ENCODE data around the gene OAF. TPM values are rescaled to one million over a fixed set of nuclear protein-coding genes. Genes with fewer than 3 reads are reported as not detected.

OAF gene
- total and polyA plus RNA-seq, 10 donors, result 10.6 to 148 (median 73.6) TPM

DNA sequence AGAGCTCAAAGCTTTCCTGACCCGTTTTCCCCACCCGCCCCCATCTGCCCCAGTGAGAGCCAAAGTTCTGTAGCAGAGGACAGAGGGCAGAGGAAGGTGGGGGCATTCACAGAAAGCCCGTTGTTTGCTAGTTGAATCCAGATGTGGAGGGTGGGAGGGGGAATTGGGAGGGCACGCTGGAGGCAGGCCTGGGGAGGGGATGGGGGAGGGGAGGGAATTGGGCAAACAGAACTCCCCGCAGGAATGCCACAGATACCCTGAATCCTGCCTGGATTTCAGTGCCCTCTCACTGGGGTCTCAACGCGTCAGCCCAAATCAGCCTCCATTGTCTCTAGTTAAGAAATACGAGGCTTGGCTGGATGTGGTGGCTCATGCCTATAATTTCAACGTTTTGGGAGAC lies 12.9 kb upstream of the OAF start:
- Histone ChIP-seq H3K36me3 (no peaks in the 10 kb centered on the region), H3K27ac (no peak overlapping the region), H3K4me3 (no peak overlapping the region), H3K9me3 (no peaks in the 10 kb centered on the region), H3K27me3 (replicated peaks in 1 of 7) (peaks cover 0 to 15% (median 0%) of the 10 kb centered on the region in 7 donors), H3K4me1 (peaks cover 0 to 3% (median 0%) of the 10 kb centered on the region in 6 donors)
- no peak for TF ChIP-seq POLR2AphosphoS5 (IDR thresholded peaks at IDR 0.05)
- TF ChIP-seq, protein P1, sequence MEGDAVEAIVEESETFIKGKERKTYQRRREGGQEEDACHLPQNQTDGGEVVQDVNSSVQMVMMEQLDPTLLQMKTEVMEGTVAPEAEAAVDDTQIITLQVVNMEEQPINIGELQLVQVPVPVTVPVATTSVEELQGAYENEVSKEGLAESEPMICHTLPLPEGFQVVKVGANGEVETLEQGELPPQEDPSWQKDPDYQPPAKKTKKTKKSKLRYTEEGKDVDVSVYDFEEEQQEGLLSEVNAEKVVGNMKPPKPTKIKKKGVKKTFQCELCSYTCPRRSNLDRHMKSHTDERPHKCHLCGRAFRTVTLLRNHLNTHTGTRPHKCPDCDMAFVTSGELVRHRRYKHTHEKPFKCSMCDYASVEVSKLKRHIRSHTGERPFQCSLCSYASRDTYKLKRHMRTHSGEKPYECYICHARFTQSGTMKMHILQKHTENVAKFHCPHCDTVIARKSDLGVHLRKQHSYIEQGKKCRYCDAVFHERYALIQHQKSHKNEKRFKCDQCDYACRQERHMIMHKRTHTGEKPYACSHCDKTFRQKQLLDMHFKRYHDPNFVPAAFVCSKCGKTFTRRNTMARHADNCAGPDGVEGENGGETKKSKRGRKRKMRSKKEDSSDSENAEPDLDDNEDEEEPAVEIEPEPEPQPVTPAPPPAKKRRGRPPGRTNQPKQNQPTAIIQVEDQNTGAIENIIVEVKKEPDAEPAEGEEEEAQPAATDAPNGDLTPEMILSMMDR (IDR thresholded peaks at IDR 0.05 in 8 of 11, conservative IDR thresholded peaks at IDR 0.05 in 3 of 11), result no peak
- no peak for TF ChIP-seq POLR2A (IDR thresholded peaks at IDR 0.05)
- 79 to 86% (median 85%) methylated on average over 9 of the region's 9 CpGs for WGBS, 5 donors
- DNase-seq, result no peak
- intact Hi-C loops (cut with DNase I; ENCODE audit: low total_unique reads), result no loop called here

DNA sequence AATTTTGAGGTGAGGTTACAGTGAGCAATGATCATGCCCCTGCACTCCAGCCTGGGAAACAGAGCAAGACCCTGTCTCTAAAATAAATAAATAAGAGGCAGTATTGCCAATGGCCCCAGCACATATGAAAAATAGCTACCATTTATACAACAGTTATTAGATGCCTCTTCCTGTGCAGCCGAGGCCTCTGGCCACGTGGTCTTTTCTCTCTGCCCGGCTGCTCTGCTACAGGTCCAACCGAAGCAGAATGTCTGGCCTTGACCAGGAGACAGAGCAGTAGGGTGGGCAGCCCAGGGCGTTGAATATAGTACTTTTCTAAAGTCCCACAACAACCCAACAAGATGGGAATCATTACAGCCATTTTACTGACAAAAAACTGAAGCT lies 12.4 kb upstream of the OAF start:
- Histone ChIP-seq H3K9me3 (no peaks in the 10 kb centered on the region), H3K27ac (no peak overlapping the region), H3K4me1 (peaks cover 0 to 3% (median 0%) of the 10 kb centered on the region in 6 donors), H3K36me3 (no peaks in the 10 kb centered on the region), H3K27me3 (replicated peaks in 1 of 7) (peaks cover 0 to 15% (median 0%) of the 10 kb centered on the region in 7 donors), H3K4me3 (no peak overlapping the region)
- TF ChIP-seq POLR2A (IDR thresholded peaks at IDR 0.05), result no peak
- TF ChIP-seq, protein P1 (IDR thresholded peaks at IDR 0.05 in 8 of 11, conservative IDR thresholded peaks at IDR 0.05 in 3 of 11), result no peak
- no peak for TF ChIP-seq POLR2AphosphoS5 (IDR thresholded peaks at IDR 0.05)
- WGBS, 5 donors, result 48 to 72% (median 63%) methylated on average over 5 of the region's 5 CpGs
- intact Hi-C loops (cut with DNase I; ENCODE audit: low total_unique reads), result no loop called here
- peak; percentile 18 for DNase-seq

DNA sequence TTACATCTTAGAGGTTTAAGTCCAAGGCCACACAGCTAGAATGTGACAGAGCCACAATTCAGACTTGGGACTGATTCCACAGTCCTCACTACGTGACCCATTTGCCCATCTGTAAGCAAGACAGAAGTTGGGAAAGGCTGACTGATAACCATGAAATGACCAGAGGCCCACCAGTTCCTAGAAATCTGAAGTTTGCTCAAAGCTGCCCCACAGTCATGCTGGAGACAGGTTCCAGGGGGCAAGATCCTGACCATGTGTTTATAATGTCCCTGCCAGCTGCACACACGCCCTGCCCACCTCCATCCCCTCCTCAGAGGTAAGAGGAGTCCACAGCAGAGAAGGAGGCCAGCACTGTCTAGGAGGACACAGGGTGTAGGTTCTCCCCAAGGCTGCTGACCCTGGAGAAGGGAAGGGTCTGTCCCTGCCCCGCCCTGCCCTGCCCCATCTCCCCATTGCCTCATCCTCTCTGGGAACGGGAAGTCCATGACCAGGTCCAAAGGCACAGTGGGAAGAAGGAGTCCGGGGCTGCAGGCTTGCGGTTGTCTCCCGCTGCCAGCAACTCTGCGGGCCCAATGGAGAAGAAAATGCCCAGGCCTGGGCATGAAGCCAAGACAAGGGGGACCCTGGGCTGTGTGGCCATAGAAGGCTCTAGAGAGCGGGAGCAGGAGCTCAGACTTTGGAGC lies 11.9 kb upstream of the OAF start:
- H3K4me3 ChIP-seq, result no peak overlapping the region
- H3K4me1 ChIP-seq, result peaks cover 0 to 3% (median 0%) of the 10 kb centered on the region in 6 donors
- no peaks in the 10 kb centered on the region for H3K36me3 ChIP-seq
- peaks cover 0 to 15% (median 0%) of the 10 kb centered on the region in 7 donors for H3K27me3 ChIP-seq (replicated peaks in 1 of 7)
- peak; percentile 51 for DNase-seq
- intact Hi-C loops (cut with DNase I; ENCODE audit: low total_unique reads), result no loop called here
- TF ChIP-seq POLR2A (IDR thresholded peaks at IDR 0.05) (no peak), POLR2AphosphoS5 (IDR thresholded peaks at IDR 0.05) (no peak)
- TF ChIP-seq, protein P1 (IDR thresholded peaks at IDR 0.05 in 8 of 11, conservative IDR thresholded peaks at IDR 0.05 in 3 of 11), result no peak
- no peak overlapping the region for H3K27ac ChIP-seq
- H3K9me3 ChIP-seq, result no peaks in the 10 kb centered on the region
- 76 to 87% (median 83%) methylated on average over 8 to 9 of the region's 9 CpGs for WGBS, 5 donors

DNA sequence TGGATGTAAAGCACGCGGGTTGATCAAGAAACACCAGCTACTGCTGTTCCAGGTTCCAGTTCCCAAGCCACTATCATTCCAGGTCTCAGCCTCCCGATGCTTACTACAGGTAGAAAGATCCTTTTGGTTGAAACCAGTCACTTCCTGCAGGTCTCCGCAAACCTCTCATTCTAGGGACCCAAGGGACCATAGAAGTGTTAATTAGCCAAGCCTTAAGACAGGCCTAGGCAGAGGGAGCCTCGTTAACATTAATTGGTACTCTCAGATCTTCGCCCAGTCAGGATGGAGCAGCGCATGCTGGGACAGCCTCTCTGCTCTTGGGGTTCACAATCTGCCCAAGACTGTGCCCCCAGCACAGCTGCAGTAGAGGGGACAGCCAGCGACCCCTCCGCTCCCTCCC lies 11.2 kb upstream of the OAF start:
- intact Hi-C loops (cut with DNase I; ENCODE audit: low total_unique reads), result no loop called here
- H3K27ac ChIP-seq, result no peak overlapping the region
- no peaks in the 10 kb centered on the region for H3K9me3 ChIP-seq
- no peak overlapping the region for H3K4me3 ChIP-seq
- H3K4me1 ChIP-seq, result peaks cover 0 to 3% (median 0%) of the 10 kb centered on the region in 6 donors
- 80 to 92% (median 88%) methylated on average over 6 to 9 of the region's 9 CpGs for WGBS, 5 donors
- no peak for TF ChIP-seq POLR2A (IDR thresholded peaks at IDR 0.05)
- TF ChIP-seq POLR2AphosphoS5 (IDR thresholded peaks at IDR 0.05), result no peak
- TF ChIP-seq, protein P1 (IDR thresholded peaks at IDR 0.05 in 8 of 11, conservative IDR thresholded peaks at IDR 0.05 in 3 of 11), result no peak
- peak; percentile 31 for DNase-seq
- H3K27me3 ChIP-seq (replicated peaks in 1 of 7), result peaks cover 0 to 15% (median 0%) of the 10 kb centered on the region in 7 donors
- no peaks in the 10 kb centered on the region for H3K36me3 ChIP-seq

Data from spleen (tissue), 11 donors.